Measurements from ENCODE around the gene TAGLN2. TPM values are rescaled to one million over a fixed set of nuclear protein-coding genes. Genes with fewer than 3 reads are reported as not detected.

Gene TAGLN2
- total and polyA plus RNA-seq, 9 of the 15 experiments (the other 6 are each of a cell fraction or from before 2014, with no cell fraction given): 192 to 683 (median 455) TPM

GRCh38 chr1:159900086-159900680 is 25.1 kb downstream of the TAGLN2 start, which contains the start of gene CFAP45 (continued):
- TF ChIP-seq BCLAF1 (IDR thresholded peaks at IDR 0.05; ENCODE audit: borderline replicate concordance in 1 of 2, control insufficient read depth in 1 of 2, low read depth in 2 of 2, low read length in 1 of 2) (no peak), POLR2AphosphoS5 (IDR thresholded peaks at IDR 0.05; ENCODE audit: control insufficient read depth, insufficient read depth, low read depth, low read length) (no peak; the same call in 1 of the 2 replicates), E2F6 (IDR thresholded peaks at IDR 0.05; ENCODE audit: borderline replicate concordance in 1 of 2, extremely low read depth in 1 of 2, insufficient read depth in 1 of 2, insufficient read length in 1 of 2, low read depth in 1 of 2, low read length in 1 of 2, poor library complexity in 1 of 2, severe bottlenecking in 1 of 2) (peak in 1 of 2 experiments; percentile 73), SIN3A (IDR thresholded peaks at IDR 0.05; ENCODE audit: borderline replicate concordance in 2 of 2, control insufficient read depth in 1 of 2, low read depth in 2 of 2, low read length in 2 of 2) (peak in 1 of 2 experiments; percentile 27; a peak in 1 of 4 replicates), TAF1 (IDR thresholded peaks at IDR 0.05; ENCODE audit: control insufficient read depth, extremely low read depth, insufficient read depth, low read length, severe bottlenecking) (peak; percentile 43), MCM5 (IDR thresholded peaks at IDR 0.05; ENCODE audit: low read depth) (no peak), MNT (conservative IDR thresholded peaks at IDR 0.05) (0 out of 4 replicates have a peak, but pooled peaks of 1 of the 2 experiments have one; percentile 32), TEAD4 (IDR thresholded peaks at IDR 0.05; ENCODE audit: low read length) (no peak), TEAD4 (CRISPR knock-in tag; IDR thresholded peaks at IDR 0.05; ENCODE audit: borderline replicate concordance) (no peak), SAFB2 (IDR thresholded peaks at IDR 0.05; ENCODE audit: borderline replicate concordance, low read depth, low read length, severe bottlenecking) (no peak), ZBTB17 (CRISPR knock-in tag; IDR thresholded peaks at IDR 0.05) (no peak), MAFF (IDR thresholded peaks at IDR 0.05; ENCODE audit: low read length) (no peak), BCOR (IDR thresholded peaks at IDR 0.05) (no peak)
